HG03025 (cell line): Measurements from ENCODE around the gene EPN2.
"Not testable (repeated sequence)": the region's sequence is repeated elsewhere in the genome, so short reads cannot be mapped to it uniquely, and the experiment has no call there.

Experiments
- ATAC-seq: cut with Tn5 transposase; IDR thresholded peaks from one replicate; pipeline ENCODE4 v1.9.1; 2021; ENCODE audit warnings: mild to moderate bottlenecking, moderate library complexity; ENCODE audit not compliant: unreplicated experiment, low FRiP score

The EPN2 gene

DNA sequence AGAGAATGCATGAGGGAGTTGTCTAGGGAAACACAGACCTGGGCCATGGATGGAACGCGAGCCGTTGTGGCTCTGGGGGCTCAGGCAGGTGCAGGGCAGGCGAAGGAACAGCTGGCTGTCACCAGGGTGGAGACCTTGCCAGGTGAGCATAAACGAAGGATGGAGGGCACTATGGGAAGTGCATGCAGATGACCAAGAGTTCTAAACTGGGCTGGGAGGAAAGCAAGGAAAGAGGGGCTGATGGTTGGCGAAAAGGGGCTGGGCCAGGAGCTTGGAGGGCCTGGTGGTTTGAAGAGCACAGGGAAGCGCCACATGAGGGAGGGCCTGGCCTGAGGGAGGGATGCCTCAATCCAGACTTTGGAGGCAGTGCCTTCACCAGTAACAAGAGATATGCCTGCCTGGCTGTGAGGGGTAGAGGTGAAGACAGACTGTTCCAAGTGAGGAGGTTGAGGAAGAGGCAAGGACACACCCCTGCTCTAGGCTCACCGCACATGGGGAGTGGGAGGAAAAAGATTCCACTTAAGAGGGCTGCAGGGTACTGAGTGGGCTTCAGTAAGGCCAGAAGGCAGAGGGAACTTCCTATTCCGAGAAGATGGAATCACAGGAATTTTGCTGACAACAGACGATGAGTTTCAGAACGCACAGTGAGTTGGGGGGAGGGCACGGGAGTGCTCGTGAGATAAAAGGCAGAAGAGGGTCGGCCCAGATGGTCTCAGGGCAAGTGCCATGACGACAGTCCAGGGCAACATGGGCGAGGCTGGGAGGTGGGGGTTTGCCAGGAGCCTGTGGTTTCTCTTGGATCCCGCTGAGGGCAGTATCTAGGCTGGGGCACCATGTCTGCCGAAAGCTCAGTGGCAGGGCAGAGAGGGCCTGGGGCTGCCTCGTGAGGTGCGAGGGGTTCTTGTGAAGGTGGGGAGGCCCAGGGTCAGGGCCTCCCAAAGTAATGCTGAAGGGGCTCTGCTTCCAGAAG lies 104.8 kb downstream of the EPN2 start:
- no peak for ATAC-seq

DNA sequence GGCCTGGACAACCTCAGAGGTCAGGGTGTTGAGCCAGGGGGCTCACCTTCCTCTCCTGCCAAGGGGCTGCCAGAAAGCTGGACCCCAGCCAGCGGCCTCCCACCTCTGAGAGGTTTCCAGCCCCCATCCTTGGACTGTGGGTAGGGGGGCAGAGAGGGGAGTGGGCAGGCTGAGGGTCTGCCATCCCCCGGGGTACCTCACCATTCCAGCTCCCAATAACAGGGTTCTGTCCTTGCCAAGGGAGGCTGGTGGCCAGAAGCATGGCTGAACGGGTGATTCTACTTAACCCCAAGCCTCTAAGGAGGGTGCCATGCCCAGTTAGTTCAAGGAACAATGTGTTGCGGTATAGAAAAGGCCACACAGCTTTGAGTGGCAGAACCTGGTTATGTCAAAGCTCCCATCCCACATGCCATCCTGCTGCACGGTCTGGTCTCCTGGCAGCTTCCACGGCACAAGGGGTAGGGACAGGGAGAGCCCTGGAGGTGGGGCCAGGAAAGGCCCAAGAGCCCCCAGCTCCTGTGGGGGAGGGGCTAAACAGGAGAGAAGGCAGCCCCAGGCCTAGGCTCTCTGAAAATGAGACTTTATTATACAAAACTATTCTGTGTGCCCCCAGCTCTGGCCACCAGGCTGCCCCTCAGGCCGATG lies 105.6 kb downstream of the EPN2 start:
- no peak for ATAC-seq

- no peak for ATAC-seq
These were observed 106.1 kb downstream of the EPN2 start for GRCh38 chr17:19343256-19343630.

- ATAC-seq: no peak
These were observed 106.5 kb downstream of the EPN2 start for GRCh38 chr17:19343671-19344151.

- ATAC-seq: no peak
These were observed 107.3 kb downstream of the EPN2 start for GRCh38 chr17:19344311-19345066.

GRCh38 chr17:19345067-19345460 lies 107.9 kb downstream of the EPN2 start:
- ATAC-seq: no peak

GRCh38 chr17:19345486-19346350 lies 108.6 kb downstream of the EPN2 start:
- ATAC-seq: no peak

DNA sequence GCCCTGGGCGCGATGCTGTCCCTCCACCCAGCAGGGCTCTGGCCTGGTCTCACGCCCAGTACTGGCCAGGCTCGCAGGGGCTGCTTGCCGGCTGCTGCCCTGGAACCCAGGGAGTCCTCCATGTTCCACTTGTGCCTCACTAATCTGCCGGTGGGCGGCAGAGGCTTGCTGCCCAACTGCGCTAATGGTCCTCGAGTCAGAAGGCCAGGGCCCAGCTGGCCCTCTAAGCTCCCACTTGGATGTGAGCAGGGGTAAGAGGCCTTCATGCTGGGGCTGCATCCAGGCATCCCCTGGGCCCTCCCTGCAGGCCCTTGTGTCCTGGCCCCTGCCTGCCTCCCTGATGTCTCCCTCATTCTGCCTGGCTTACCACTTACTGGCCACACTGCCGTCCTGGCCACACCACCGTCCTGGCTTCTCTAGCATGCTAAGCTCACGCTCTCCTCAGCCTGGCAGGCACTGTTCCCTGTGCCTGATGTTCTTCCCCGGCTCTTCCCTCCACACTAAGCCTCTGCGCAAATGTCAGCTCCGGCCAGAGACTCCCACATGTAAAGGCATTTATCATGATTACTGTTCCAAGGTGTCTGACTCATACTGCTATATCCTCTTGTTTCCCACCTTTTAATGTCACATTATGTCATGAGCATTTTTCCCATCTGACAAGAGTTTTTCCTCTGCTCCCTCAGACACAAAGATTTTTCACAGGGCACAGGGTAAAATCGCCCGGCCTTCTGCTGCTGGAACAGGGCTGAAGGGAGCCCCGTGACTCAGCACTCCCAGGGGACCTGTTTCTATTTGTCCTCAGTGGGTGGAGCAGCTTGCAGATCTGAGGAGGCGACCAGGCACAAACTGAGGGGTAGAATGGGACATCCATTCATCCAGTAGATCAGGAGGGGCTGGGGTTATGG lies 109.4 kb downstream of the EPN2 start:
- no peak for ATAC-seq

- no peak for ATAC-seq
These were observed 110.3 kb downstream of the EPN2 start for GRCh38 chr17:19347323-19348080.

DNA sequence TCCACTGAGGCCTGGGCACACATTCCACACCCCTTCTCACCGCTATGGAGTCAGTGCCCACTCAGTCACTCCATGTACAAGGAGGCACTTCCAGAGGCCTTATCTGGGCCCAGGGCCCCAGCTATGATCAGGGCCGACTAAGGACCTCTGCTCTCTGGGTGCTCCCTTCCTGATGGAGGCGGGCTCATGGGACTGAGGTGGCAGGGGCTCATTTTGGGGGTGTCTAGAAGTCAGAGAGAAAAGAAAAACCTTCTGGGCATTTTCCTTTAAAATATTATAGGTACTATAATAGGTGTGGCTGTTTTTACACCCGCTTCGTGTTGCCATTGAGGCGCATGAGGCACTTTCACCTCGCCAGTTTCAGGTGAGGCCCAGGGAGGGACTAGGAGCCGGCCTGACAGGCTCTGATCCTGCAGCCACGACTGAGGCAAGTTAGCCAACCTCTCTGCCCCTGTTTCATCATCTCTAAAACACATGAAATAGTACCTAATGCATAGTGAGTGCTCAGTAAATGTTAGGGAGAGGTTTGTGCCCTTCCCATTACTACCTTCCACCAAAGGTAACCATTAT lies 111.0 kb downstream of the EPN2 start:
- no peak for ATAC-seq

DNA sequence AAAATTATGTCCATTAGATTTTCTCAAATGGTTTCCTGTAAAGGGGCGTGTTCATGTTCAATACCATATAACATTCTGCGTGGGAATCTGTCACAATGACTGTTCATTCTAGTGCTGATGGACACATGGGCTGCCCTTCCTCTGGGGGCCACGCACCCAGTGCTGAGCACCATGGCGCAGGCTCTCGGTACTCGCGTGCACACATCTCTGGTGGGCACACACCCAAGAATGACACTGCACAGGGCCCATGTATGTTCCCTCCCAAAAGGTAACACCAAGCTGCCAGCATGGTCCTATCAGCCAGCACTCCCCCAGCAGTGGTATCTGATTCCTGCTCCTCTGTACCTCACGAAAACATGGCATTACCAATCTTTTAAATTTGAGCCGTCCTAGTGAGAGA lies 111.6 kb downstream of the EPN2 start:
- ATAC-seq: no peak

GRCh38 chr17:19353401-19353800 lies 116.2 kb downstream of the EPN2 start:
- not testable (repeated sequence) for ATAC-seq

GRCh38 chr17:19354748-19355147 lies 117.6 kb downstream of the EPN2 start:
- ATAC-seq: no peak

DNA sequence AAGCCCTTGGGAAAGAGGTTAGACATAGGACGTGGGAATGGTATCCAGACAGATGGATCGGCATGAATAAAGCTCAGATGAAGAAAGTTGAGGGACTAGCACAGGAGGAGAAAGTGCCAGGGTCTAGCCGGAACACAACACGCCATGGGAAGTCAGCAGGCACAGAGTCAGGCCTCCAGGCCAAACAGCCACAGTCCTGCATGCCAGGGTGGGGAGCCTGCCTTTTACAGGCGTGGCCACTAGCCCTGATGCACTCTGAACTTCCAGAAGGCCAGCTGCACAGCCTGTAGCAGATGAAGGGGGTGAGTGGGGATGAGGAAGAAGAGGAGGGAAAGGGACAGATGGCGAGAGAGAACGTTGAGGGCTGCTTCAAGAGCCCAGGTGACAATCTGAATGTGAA lies 120.2 kb downstream of the EPN2 start:
- ATAC-seq: no peak

- ATAC-seq: no peak
These were observed 120.6 kb downstream of the EPN2 start for GRCh38 chr17:19357761-19358160.

DNA sequence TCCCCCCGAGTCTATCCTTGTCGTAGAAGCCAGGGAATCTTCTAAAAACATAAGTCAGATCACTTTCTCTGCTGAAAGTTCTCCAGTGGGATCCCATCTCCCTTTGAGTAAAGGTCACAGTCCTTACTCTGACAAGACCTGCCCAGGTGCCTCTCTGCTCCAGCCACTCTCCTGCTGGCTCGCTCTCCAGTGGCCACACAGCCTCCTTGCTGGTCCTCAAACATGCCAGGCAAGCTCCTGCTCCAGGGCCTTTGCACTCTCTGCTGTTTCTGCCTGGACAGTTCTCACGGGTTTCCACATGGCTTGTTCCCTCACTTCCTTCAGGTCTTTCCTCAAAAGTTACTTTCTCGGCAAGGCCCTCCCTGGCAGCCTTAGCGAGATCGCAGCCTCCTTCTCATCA lies 122.0 kb downstream of the EPN2 start:
- ATAC-seq: no peak

DNA sequence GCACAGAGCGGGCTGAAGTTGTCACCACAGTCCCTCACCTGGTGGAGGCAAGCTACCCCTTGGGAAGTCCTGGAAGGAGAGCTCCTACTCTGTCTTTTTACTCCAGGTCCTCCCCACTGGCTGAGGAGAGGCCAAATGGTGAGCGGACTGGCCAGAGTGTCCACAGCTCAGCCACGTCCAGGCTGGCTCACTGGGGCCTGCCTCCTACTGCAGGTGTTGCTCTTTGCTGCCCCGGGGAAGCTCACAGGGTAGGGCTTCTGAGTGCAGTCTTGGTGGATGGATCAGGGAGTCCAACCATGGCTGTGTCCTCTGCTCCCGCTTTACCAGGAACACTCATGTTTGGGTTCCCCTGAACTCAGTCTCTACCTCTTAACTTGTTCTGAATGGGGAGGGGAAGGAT lies 122.7 kb downstream of the EPN2 start:
- ATAC-seq: no peak

GRCh38 chr17:19360772-19361171 lies 123.6 kb downstream of the EPN2 start:
- ATAC-seq: no peak
